GM19099 (cell line): ENCODE measurements around the gene C10orf105.

Experiments used
- POLR2A ChIP-seq: IDR thresholded peaks from 3 replicates; pipeline ENCODE4 v1.6.1; 2011; ENCODE audit warnings: low read depth; ENCODE audit not compliant: insufficient read length; ENCODE audit errors: extremely low read depth

C10orf105 gene

GRCh38 chr10:71719464-71720201, at the start of gene C10orf105:
Gene C10orf105, minus strand, starts transcription at chr10:71719778. Its CDS starts 3,441 bp downstream, at chr10:71716337.
- TF ChIP-seq POLR2A = no peak

GRCh38 chr10:71767420-71768035, 48.0 kb upstream of the C10orf105 start:
- TF ChIP-seq POLR2A = no peak

GRCh38 chr10:71766717-71767419, 47.3 kb upstream of the C10orf105 start:
- no peak for TF ChIP-seq POLR2A

- TF ChIP-seq POLR2A = no peak
Measured at GRCh38 chr10:71765906-71766716, 46.5 kb upstream of the C10orf105 start.

GRCh38 chr10:71765176-71765904, 45.8 kb upstream of the C10orf105 start:
- no peak for TF ChIP-seq POLR2A

GRCh38 chr10:71763352-71764127, 44.0 kb upstream of the C10orf105 start:
- no peak for TF ChIP-seq POLR2A

GRCh38 chr10:71762324-71762723, 42.7 kb upstream of the C10orf105 start:
- no peak for TF ChIP-seq POLR2A

- no peak for TF ChIP-seq POLR2A
Measured at GRCh38 chr10:71761541-71762113, 42.0 kb upstream of the C10orf105 start.

GRCh38 chr10:71761105-71761511, 41.5 kb upstream of the C10orf105 start:
- no peak for TF ChIP-seq POLR2A

- no peak for TF ChIP-seq POLR2A
Measured at GRCh38 chr10:71757399-71757922, 37.9 kb upstream of the C10orf105 start.

GRCh38 chr10:71756311-71757191, 37.0 kb upstream of the C10orf105 start:
- no peak for TF ChIP-seq POLR2A
